HEK293 (cell line): Measurements from ENCODE around the gene TAS2R1.

Experiments
- CTCF ChIA-PET: fragments of 350-600 bp; formaldehyde crosslinking; extraction: SDS; loops from one replicate; lab custom pipeline; 2021; ENCODE audit warnings: antibody characterized with exemption; lab: Yijun Ruan, JAX
- POLR2A ChIA-PET: fragments of 300-600 bp; formaldehyde crosslinking; extraction: SDS; loops from one replicate; lab custom pipeline; 2020; ENCODE audit warnings: antibody characterized with exemption, inconsistent platforms; lab: Yijun Ruan, JAX
- H3K27ac ChIP-seq: fragments of 200-500 bp; sonication (Bioruptor generic); 2 replicates; pipeline ENCODE4 v1.5.1; 2014; ENCODE audit warnings: low read depth, low read length, control low read depth, inconsistent platforms; ENCODE audit errors: extremely low read depth
- H3K36me3 ChIP-seq, 2 experiments: fragments of 200-500 bp in 1 of 2; sonication (Bioruptor generic) in 1 of 2; 1 replicate in 1 of 2; 2 replicates in 1 of 2; pipeline ENCODE4 v1.5.1; 2014 to 2017; ENCODE audit warnings: inconsistent platforms in 2 of 2, low read length in 2 of 2; ENCODE audit not compliant: control insufficient read depth in 2 of 2, insufficient read depth in 1 of 2
- H3K4me1 ChIP-seq: fragments of 200-500 bp; sonication (Bioruptor generic); 2 replicates; pipeline ENCODE4 v1.5.1; 2014; ENCODE audit warnings: mild to moderate bottlenecking, low read length, inconsistent platforms; ENCODE audit not compliant: control insufficient read depth, insufficient read depth
- H3K4me3 ChIP-seq: 2 replicates; pipeline ENCODE4 v1.5.1; 2011; ENCODE audit warnings: low read depth, mild to moderate bottlenecking, control low read depth, low read length, moderate library complexity
- H3K9me3 ChIP-seq: fragments of 200-500 bp; sonication (Bioruptor generic); 2 replicates; pipeline ENCODE4 v1.5.1; 2014; ENCODE audit warnings: low read depth, low read length, inconsistent platforms; ENCODE audit not compliant: control insufficient read depth, insufficient read depth
- GLI4 ChIP-seq: fragments of 450-650 bp; formaldehyde crosslinking; IDR thresholded peaks from 2 replicates; pipeline ENCODE4 v1.5.1; 2016; ENCODE audit warnings: missing biosample characterization, missing genetic modification characterization
- ZNF10 ChIP-seq: fragments of 450-650 bp; formaldehyde crosslinking; IDR thresholded peaks from 2 replicates; pipeline ENCODE4 v1.5.1; 2017; ENCODE audit warnings: missing biosample characterization, missing genetic modification characterization
- ZNF223 ChIP-seq: fragments of 450-650 bp; formaldehyde crosslinking; IDR thresholded peaks from 2 replicates; pipeline ENCODE4 v1.5.1; 2016; ENCODE audit warnings: missing biosample characterization, missing genetic modification characterization
- ZNF280D ChIP-seq: fragments of 450-650 bp; formaldehyde crosslinking; IDR thresholded peaks from 2 replicates; pipeline ENCODE4 v1.5.1; 2016; ENCODE audit warnings: missing biosample characterization, missing genetic modification characterization
- ZNF510 ChIP-seq: fragments of 450-650 bp; formaldehyde crosslinking; IDR thresholded peaks from 2 replicates; pipeline ENCODE4 v1.5.1; 2018; ENCODE audit warnings: mild to moderate bottlenecking, missing genetic modification characterization, missing biosample characterization; ENCODE audit not compliant: insufficient replicate concordance
- ZNF549 ChIP-seq: fragments of 450-650 bp; IDR thresholded peaks from 2 replicates; pipeline ENCODE4 v1.5.1; 2018; ENCODE audit warnings: missing biosample characterization, missing genetic modification characterization, mild to moderate bottlenecking, inconsistent platforms, moderate library complexity
- ZNF623 ChIP-seq: fragments of 450-650 bp; formaldehyde crosslinking; IDR thresholded peaks from 2 replicates; pipeline ENCODE4 v1.5.1; 2016; ENCODE audit warnings: missing biosample characterization, missing genetic modification characterization
- ZNF701 ChIP-seq: fragments of 450-650 bp; formaldehyde crosslinking; IDR thresholded peaks from 2 replicates; pipeline ENCODE4 v1.5.1; 2016; ENCODE audit warnings: missing biosample characterization, missing genetic modification characterization
- ZSCAN5A ChIP-seq: fragments of 450-650 bp; formaldehyde crosslinking; IDR thresholded peaks from 2 replicates; pipeline ENCODE4 v1.5.1; 2016; ENCODE audit warnings: missing biosample characterization, missing genetic modification characterization
- TF ChIP-seq, protein P1 (sequence below): fragments of 450-650 bp; formaldehyde crosslinking; IDR thresholded peaks from 2 replicates; pipeline ENCODE4 v1.5.1; 2017; ENCODE audit warnings: missing biosample characterization, missing genetic modification characterization
- TF ChIP-seq, protein P2 (sequence below): fragments of 450-650 bp; formaldehyde crosslinking; IDR thresholded peaks from 2 replicates; pipeline ENCODE4 v1.5.1; 2016; ENCODE audit warnings: missing biosample characterization, missing genetic modification characterization
- TF ChIP-seq, protein P3 (sequence below): fragments of 450-650 bp; formaldehyde crosslinking; conservative IDR thresholded peaks from 2 replicates; pipeline ENCODE4 v1.5.1; 2016; ENCODE audit warnings: low read depth, missing biosample characterization, missing genetic modification characterization
- TF ChIP-seq, protein P4 (sequence below): fragments of 450-650 bp; formaldehyde crosslinking; IDR thresholded peaks from 2 replicates; pipeline ENCODE4 v1.5.1; 2017; ENCODE audit warnings: missing biosample characterization, mild to moderate bottlenecking, missing genetic modification characterization, moderate library complexity
- TF ChIP-seq, protein P5 (sequence below): fragments of 450-650 bp; formaldehyde crosslinking; IDR thresholded peaks from 2 replicates; pipeline ENCODE4 v1.5.1; 2016; ENCODE audit warnings: missing biosample characterization, missing genetic modification characterization
- TF ChIP-seq, protein P6 (sequence below): fragments of 450-650 bp; formaldehyde crosslinking; IDR thresholded peaks from 2 replicates; pipeline ENCODE4 v1.5.1; 2016; ENCODE audit warnings: missing biosample characterization, missing genetic modification characterization

Gene TAS2R1

DNA sequence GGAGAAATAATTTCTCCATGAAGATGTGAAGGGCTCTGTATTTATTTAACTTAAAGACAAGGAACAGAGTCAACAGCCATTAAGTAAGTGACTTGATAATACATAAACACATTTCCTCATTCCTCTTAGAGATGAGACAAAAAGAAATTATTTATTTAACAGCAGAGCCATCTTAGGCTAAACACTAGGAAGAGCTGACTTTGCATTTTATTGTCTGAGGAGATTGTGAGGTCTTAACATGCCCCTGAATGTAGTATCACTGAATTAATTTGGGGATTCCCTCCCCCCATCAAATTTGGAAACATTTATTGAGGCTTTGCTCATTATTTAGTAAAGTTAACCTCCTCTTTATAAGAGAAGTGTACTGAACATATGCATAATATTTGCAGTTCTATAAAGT is 35.2 kb downstream of the TAS2R1 start:
- TF ChIP-seq, protein P1, sequence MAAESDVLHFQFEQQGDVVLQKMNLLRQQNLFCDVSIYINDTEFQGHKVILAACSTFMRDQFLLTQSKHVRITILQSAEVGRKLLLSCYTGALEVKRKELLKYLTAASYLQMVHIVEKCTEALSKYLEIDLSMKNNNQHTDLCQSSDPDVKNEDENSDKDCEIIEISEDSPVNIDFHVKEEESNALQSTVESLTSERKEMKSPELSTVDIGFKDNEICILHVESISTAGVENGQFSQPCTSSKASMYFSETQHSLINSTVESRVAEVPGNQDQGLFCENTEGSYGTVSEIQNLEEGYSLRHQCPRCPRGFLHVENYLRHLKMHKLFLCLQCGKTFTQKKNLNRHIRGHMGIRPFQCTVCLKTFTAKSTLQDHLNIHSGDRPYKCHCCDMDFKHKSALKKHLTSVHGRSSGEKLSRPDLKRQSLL (tag by site-specific recombination), result no peak
- TF ChIP-seq, protein P2, sequence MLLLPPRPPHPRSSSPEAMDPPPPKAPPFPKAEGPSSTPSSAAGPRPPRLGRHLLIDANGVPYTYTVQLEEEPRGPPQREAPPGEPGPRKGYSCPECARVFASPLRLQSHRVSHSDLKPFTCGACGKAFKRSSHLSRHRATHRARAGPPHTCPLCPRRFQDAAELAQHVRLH (tag by site-specific recombination), result no peak
- TF ChIP-seq ZNF701 (tag by site-specific recombination), result no peak
- TF ChIP-seq, protein P3, sequence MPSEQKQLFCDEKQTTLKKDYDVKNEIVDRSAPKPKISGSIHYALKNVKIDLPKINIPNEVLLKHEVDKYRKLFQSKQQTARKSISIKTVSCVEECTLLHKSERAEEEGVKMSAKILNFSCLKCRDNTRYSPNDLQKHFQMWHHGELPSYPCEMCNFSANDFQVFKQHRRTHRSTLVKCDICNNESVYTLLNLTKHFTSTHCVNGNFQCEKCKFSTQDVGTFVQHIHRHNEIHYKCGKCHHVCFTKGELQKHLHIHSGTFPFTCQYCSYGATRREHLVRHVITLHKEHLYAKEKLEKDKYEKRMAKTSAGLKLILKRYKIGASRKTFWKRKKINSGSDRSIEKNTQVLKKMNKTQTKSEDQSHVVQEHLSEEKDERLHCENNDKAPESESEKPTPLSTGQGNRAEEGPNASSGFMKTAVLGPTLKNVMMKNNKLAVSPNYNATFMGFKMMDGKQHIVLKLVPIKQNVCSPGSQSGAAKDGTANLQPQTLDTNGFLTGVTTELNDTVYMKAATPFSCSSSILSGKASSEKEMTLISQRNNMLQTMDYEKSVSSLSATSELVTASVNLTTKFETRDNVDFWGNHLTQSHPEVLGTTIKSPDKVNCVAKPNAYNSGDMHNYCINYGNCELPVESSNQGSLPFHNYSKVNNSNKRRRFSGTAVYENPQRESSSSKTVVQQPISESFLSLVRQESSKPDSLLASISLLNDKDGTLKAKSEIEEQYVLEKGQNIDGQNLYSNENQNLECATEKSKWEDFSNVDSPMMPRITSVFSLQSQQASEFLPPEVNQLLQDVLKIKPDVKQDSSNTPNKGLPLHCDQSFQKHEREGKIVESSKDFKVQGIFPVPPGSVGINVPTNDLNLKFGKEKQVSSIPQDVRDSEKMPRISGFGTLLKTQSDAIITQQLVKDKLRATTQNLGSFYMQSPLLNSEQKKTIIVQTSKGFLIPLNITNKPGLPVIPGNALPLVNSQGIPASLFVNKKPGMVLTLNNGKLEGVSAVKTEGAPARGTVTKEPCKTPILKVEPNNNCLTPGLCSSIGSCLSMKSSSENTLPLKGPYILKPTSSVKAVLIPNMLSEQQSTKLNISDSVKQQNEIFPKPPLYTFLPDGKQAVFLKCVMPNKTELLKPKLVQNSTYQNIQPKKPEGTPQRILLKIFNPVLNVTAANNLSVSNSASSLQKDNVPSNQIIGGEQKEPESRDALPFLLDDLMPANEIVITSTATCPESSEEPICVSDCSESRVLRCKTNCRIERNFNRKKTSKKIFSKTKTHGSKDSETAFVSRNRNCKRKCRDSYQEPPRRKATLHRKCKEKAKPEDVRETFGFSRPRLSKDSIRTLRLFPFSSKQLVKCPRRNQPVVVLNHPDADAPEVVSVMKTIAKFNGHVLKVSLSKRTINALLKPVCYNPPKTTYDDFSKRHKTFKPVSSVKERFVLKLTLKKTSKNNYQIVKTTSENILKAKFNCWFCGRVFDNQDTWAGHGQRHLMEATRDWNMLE (tag by site-specific recombination), result no peak
- no peak for TF ChIP-seq ZNF510
- TF ChIP-seq, protein P4, sequence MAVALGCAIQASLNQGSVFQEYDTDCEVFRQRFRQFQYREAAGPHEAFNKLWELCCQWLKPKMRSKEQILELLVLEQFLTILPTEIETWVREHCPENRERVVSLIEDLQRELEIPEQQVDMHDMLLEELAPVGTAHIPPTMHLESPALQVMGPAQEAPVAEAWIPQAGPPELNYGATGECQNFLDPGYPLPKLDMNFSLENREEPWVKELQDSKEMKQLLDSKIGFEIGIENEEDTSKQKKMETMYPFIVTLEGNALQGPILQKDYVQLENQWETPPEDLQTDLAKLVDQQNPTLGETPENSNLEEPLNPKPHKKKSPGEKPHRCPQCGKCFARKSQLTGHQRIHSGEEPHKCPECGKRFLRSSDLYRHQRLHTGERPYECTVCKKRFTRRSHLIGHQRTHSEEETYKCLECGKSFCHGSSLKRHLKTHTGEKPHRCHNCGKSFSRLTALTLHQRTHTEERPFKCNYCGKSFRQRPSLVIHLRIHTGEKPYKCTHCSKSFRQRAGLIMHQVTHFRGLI (tag by site-specific recombination), result no peak
- TF ChIP-seq GLI4 (tag by site-specific recombination), result no peak
- TF ChIP-seq ZSCAN5A (tag by site-specific recombination), result no peak
- POLR2A ChIA-PET, result no interaction called here
- CTCF ChIA-PET, result no interaction called here

GRCh38 chr5:9589049-9589835 is 40.9 kb downstream of the TAS2R1 start:
- CTCF ChIA-PET, result interaction anchor here (0.5 to 0.9 kb wide), 5 partner anchors 20 to 612 kb away, joined by 3 to 4 read pairs (median 4); no protein-coding TSS in a partner anchor
- Histone ChIP-seq H3K4me1 (no peaks in the 10 kb centered on the region), H3K36me3 (no peaks in the 10 kb centered on the region), H3K4me3 (no peak overlapping the region), H3K9me3 (no peaks in the 10 kb centered on the region), H3K27ac (no peak overlapping the region)
- POLR2A ChIA-PET, result no interaction called here
- TF ChIP-seq ZNF549 (tag by site-specific recombination) (no peak), ZNF10 (tag by site-specific recombination) (no peak), ZNF280D (no peak), ZNF223 (no peak), ZNF623 (tag by site-specific recombination) (no peak)
- TF ChIP-seq, protein P5, sequence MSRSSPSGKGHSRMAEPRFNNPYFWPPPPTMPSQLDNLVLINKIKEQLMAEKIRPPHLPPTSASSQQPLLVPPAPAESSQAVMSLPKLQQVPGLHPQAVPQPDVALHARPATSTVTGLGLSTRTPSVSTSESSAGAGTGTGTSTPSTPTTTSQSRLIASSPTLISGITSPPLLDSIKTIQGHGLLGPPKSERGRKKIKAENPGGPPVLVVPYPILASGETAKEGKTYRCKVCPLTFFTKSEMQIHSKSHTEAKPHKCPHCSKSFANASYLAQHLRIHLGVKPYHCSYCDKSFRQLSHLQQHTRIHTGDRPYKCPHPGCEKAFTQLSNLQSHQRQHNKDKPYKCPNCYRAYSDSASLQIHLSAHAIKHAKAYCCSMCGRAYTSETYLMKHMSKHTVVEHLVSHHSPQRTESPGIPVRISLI (tag by site-specific recombination), result no peak
- TF ChIP-seq, protein P6, sequence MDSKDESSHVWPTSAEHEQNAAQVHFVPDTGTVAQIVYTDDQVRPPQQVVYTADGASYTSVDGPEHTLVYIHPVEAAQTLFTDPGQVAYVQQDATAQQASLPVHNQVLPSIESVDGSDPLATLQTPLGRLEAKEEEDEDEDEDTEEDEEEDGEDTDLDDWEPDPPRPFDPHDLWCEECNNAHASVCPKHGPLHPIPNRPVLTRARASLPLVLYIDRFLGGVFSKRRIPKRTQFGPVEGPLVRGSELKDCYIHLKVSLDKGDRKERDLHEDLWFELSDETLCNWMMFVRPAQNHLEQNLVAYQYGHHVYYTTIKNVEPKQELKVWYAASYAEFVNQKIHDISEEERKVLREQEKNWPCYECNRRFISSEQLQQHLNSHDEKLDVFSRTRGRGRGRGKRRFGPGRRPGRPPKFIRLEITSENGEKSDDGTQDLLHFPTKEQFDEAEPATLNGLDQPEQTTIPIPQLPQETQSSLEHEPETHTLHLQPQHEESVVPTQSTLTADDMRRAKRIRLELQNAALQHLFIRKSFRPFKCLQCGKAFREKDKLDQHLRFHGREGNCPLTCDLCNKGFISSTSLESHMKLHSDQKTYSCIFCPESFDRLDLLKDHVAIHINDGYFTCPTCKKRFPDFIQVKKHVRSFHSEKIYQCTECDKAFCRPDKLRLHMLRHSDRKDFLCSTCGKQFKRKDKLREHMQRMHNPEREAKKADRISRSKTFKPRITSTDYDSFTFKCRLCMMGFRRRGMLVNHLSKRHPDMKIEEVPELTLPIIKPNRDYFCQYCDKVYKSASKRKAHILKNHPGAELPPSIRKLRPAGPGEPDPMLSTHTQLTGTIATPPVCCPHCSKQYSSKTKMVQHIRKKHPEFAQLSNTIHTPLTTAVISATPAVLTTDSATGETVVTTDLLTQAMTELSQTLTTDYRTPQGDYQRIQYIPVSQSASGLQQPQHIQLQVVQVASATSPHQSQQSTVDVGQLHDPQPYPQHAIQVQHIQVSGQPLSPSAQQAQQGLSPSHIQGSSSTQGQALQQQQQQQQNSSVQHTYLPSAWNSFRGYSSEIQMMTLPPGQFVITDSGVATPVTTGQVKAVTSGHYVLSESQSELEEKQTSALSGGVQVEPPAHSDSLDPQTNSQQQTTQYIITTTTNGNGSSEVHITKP (tag by site-specific recombination), result no peak

More for the DNA sequence above, 35.2 kb downstream of the TAS2R1 start:
- Histone ChIP-seq H3K4me3 (no peak overlapping the region), H3K9me3 (no peaks in the 10 kb centered on the region), H3K27ac (no peak overlapping the region), H3K4me1 (no peaks in the 10 kb centered on the region), H3K36me3 (no peaks in the 10 kb centered on the region)
